GF-D8 (cell line): ENCODE data around the gene COASY.

ENCODE experiments used
- DNase-seq: peaks from one replicate; lab custom pipeline; 2025; lab: John Stamatoyannopoulos, UW

COASY gene

GRCh38 chr17:42613699-42614295 lies 51.8 kb downstream of the COASY start:
- no peak for DNase-seq
